ENCODE results near the gene SDK1.

The SDK1 gene

DNA sequence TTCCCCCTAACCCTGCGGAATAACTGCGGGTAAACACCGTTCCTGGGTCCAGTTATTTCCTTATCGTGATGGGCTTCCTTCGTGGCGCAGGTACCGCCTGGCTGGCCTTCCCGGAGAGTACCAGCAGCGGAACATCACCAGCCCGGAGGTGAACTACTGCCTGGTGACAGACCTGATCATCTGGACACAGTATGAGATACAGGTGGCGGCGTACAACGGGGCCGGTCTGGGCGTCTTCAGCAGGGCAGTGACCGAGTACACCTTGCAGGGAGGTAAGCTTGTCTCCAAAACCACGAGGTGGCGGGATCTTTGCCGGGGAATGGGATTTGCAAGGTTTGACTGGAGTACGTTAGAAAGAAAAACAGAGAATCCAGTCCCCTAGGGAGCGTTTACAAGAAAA lies 716.0 kb downstream of the SDK1 start:
- DNase-seq (ENCODE audit: low read depth, low spot score), result no peak

DNA sequence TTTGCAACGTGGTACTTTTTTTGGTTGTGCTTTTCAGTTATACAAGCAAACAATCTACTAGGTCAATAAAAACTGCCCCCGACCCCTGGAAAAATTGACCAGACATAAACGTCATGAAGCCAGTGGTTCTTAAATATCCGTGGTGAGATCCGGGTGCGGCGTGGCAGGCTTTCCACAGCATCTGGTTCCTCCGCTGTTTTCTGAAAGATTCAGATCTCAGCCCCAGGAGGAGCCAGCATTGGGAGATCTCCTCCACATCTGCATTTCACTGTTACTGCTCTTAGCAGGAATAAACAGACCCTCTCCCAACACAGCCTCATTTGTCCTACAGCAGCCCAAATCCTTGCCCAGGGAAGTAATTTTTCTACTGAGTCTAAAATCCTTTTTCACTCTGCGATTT lies 716.7 kb downstream of the SDK1 start:
- no peak for DNase-seq (ENCODE audit: low read depth, low spot score)

DNA sequence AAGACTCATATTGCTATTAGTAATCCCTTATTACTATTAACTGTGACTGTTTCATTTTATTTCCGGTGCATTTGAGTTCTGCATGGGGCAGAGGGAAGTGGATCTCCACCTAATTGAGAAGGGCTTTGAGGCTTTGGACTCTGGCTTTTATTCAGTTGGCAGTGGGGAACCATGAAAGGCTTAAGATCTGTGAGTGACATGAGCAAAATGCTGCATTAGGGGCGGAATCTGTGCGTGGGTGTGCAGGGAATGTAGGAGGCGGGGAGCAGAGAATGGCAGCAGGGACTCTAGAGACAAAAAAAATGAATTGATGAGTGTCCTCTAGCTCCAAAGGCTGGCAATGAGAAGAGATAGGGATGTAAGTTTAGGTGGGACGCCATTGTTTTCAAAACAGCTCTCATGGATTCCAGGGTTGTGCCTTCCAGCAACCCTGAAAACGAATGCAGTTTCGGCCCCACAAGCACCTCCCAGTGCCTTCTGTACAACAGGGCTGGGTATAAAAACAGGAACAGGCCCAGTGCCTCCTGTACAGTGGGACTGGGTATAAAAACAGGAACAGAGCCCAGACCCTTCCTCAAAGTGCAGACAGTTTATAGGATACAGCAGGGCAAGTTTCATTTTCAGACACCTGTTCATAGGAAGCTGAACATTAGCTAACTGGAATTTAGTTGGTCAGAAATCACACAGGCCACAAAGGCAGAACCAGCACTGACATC lies 717.7 kb downstream of the SDK1 start:
- no peak for DNase-seq (ENCODE audit: low read depth, low spot score)

DNA sequence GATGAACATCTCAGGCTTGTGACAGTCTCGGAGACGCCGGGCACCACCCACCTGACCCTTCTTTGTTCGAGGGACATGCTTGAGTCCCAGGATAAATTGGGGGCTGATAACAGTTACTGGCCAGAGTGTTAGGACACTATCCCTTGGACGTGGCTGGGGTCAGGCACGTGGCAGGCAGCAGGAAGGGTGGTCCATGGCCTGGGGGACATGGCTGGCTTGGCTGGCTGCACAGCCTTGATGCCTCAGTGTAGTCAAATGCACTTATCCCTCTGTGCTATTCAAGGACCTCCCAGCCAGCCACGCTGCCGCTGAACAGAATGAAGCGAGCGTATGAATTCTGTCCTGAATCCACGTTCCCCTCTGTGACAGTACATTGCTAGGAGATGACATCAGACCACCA lies 719.0 kb downstream of the SDK1 start:
- no peak for DNase-seq (ENCODE audit: low read depth, low spot score)

DNA sequence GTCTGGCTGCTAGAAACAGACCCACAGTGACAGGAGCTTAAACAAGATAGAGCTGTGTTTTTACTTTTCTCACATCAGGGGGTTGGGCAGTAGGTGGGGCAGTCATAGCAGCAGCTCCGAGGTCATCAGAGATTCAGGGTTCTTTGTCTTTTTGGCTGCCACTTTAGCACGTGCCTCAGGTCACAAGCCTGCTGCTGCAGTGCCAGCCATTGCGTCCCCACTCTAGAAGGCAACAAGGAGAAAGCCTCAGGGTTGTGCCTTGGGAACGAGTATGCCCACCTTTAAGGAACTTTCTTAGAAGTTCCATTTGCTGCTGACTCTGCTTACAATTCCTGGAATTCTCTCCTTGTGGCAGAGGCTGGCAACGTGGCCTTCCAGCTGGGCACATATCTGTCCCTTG lies 720.4 kb downstream of the SDK1 start:
- no peak for DNase-seq (ENCODE audit: low read depth, low spot score)

GRCh38 chr7:4022265-4022664 lies 721.2 kb downstream of the SDK1 start:
- no peak for DNase-seq (ENCODE audit: low read depth, low spot score)

- no peak for DNase-seq (ENCODE audit: low read depth, low spot score)
Observed at GRCh38 chr7:4023502-4023901, 722.5 kb downstream of the SDK1 start.

DNA sequence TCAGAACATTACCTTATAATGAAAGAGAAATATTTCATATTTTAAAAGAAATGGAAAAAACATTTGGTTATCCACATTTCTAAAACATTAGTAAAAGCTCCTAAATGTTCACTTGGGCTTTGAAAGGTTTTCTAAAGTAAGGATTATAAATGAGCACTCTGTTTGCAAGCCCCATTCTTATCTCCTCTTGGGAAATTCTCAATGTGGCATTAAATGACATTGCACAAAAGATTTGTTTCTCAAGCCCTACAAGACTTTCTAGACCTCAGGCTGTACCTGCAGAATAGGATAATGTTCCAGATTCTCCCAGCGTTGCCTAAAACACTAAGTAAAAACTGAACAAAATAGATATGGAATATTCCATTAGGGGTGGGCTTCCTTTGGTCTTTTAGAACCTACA lies 723.1 kb downstream of the SDK1 start:
- DNase-seq (ENCODE audit: low read depth, low spot score), result no peak

GRCh38 chr7:4024806-4025205 lies 723.8 kb downstream of the SDK1 start:
- DNase-seq (ENCODE audit: low read depth, low spot score), result no peak

DNA sequence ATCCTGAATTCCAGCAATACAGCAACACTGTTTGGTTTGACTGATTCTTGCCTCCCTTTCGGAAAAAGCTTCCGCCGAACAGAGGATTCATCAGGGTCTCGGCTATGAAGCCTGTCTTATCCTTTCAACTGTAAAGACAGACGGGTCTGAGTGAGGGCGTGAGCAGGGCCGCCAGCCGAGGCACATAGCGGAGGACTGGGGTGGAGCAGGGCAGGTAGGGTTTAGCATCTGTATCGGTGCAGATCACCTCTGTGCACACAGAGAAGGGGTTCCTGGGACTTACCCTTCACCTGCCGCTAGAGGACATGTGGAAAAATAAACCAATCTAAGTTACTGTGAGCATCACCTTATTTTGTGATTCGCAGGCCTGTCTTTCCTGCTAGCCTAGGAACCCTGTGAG lies 724.2 kb downstream of the SDK1 start:
- DNase-seq (ENCODE audit: low read depth, low spot score), result no peak

- no peak for DNase-seq (ENCODE audit: low read depth, low spot score)
Observed at GRCh38 chr7:4025694-4026615, 724.9 kb downstream of the SDK1 start.

GRCh38 chr7:4026941-4027486 lies 726.0 kb downstream of the SDK1 start:
- DNase-seq (ENCODE audit: low read depth, low spot score), result no peak

DNA sequence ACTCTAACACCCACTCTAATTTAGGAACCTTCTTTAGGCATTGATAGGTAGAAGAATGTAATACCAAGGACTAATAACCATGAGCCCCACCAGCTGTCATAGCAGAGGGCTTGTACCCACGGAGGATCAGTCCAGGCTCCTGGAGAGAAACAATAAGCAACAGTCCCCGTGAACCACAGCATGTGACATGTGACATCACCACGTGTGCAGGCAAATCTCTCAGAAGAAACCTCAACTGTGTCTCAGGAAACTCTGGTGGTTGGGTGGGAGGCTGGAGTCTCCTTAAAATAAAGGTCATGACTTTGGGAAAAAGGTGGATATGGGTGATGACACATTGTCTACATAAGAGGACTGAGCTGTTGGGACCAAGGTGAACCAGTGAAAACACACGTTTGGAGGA lies 727.2 kb downstream of the SDK1 start:
- DNase-seq (ENCODE audit: low read depth, low spot score), result no peak

GRCh38 chr7:4029941-4030340 lies 728.9 kb downstream of the SDK1 start:
- DNase-seq (ENCODE audit: low read depth, low spot score), result no peak

GRCh38 chr7:4030346-4030950 lies 729.4 kb downstream of the SDK1 start:
- DNase-seq (ENCODE audit: low read depth, low spot score), result no peak

- DNase-seq (ENCODE audit: low read depth, low spot score), result no peak
Observed at GRCh38 chr7:4033996-4034395, 732.9 kb downstream of the SDK1 start.

DNA sequence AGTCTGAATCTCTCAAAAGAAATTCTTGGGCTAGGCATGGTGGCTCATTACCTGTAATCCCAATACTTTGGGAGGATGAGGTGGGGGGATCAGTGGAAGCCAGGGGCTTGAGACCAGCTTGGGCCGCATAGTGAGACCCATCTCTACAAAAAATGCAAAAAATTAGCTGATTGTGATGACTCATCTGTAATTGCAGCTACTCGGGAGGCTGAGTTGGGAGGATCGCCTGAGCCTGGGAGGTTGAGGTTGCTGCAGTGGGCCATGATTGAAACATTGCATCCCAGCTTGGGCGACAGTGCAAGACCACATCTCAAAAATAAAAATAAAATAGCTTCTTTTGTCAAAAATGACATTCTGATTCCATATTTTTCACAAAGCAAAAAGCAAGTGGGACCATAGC lies 736.3 kb downstream of the SDK1 start:
- DNase-seq (ENCODE audit: low read depth, low spot score), result no peak

DNA sequence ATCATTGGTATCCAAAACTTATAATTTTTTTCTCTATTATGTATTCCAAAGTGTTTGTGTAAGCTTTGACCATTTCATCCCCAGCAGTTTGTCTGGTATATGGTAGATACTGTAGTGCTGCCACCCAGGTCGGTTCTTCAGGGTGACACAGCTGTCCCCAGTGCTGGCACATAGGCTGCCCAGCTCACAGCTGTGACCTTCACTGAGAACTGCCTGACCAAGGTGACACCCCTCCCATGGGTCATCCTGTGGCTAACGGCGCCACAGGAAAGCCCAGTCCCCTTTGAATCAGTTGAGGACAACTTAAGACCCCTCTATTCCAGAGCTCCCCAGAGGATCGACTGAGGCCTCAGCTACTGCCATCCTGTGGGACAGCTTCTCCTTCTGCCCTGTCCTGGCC lies 736.8 kb downstream of the SDK1 start:
- no peak for DNase-seq (ENCODE audit: low read depth, low spot score)

DNA sequence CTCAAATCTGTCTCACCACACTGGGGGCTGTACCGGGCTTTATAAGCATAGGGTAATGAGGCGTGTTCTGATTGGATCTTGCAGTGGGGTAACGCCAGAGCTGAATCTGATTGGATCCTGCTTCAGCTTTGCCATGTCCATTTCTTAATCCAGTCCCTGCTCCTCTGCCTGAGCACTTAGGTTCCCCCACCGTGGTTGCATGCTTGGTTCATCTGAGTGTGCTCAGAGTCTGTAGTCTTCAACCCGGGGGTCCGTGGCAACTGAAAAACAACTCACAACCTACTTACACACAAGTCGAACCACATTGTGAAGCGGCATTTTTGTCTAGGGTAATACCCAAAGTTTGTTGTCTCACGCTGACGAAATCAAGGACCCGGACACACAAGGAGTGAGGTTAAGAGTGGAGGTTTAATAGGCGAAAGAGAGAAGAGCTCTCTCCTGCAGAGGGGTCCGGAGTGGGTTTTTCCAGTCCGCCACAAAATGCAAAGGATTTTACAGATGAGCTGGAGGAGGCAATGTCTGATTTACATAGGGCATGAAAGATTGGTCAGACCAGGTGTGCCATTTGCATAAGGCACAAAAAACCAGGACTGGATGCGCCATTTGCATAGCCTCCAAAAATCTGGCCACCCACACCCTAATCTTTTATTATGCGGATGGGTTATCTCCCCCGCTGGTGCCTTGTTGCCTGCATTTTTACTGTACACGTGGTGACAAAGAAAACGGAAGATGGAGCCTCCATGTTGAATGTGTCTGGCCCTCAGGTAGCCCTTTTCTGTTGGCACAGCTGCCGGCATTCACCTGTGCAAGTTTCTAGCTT lies 739.3 kb downstream of the SDK1 start:
- no peak for DNase-seq (ENCODE audit: low read depth, low spot score)

DNA sequence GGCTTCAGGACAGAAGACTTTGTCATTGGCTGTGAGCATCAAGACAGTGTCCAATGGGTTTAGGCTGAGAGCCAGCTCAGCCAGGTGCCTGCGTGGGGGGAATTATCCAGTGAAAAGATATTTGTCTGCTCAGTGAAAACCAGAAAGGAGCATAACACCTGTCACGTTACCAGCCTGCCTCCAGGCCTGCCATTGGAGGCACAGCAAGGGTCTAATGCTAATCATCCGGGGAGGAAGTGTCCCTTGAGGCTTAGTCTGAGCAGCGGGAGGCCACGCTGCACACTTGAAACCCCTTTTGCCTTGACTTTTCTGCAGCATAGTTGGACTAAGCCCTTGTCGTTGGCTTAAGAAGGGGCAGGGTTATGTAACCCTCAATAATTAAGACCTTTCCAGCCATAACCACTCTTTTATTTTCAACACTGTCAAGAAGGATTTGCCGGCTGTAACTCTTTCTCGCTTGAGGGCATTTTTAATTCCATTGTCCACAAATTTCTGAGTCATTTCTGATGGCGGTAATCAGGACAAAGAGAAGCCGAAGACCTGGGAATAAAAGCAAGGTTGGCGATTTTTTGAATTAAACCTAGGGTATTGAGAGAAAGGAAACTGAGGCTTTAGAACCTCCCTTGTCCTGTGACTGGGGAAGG lies 741.5 kb downstream of the SDK1 start:
- DNase-seq (ENCODE audit: low read depth, low spot score), result no peak

- no peak for DNase-seq (ENCODE audit: low read depth, low spot score)
Observed at GRCh38 chr7:4043988-4044387, 742.9 kb downstream of the SDK1 start.
